GM12891 (cell line): ENCODE data around the gene TPSAB1.

ENCODE experiments used
- POLR2A ChIP-seq: IDR thresholded peaks from 2 replicates; pipeline ENCODE4 v1.6.1; 2011; ENCODE audit warnings: low read depth, low read length, control low read depth
- POLR2AphosphoS5 ChIP-seq: IDR thresholded peaks from 2 replicates; pipeline ENCODE4 v1.6.1; 2011; ENCODE audit warnings: low read depth, low read length, control low read depth
- TAF1 ChIP-seq: IDR thresholded peaks from 2 replicates; pipeline ENCODE4 v1.6.1; 2011; ENCODE audit warnings: low read depth, low read length, control low read depth

DNA sequence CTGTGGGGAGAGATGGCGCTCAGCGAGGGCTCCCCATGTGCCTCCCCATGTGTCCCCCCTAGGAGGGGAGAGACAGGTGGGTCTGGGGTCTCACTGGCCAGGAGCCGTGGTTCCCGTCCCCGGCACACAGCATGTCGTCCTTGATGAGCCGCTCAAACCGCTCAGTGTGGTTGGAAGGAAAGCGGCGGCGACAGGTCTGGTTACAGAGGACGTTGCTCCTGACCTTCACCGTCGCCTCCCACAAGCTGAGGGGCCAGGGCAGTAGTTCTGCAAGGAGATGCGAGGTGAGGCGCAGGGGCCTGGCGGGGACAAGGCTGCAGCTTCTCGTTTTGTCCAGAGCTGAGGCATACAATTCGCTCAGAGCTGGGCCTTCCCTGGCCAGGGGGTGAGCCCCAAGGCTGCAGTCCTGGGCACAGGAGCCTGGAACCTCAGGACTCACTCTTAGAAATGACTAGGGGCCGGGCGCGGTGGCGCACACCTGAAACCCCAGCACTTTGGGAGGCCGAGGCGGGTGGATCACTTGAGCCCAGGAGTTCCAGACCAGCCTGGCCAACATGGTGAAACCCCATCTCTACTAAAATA lies 46.1 kb downstream of the TPSAB1 start:
- TF ChIP-seq POLR2AphosphoS5 (no peak), POLR2A (no peak), TAF1 (no peak)
